ENCODE measurements around the gene CRACR2B.
A peak's percentile ranks its signal among the peaks of the same experiment; 100 is the strongest.

Gene CRACR2B

GRCh38 chr11:797296-798092 is 30.2 kb upstream of the CRACR2B start:
- peaks cover 16% of the 10 kb centered on the region for H3K4me1 Mint-ChIP-seq
- H3K9me3 Mint-ChIP-seq: no peaks in the 10 kb centered on the region
- no peaks in the 10 kb centered on the region for H3K27me3 Mint-ChIP-seq (ENCODE audit: low read depth, poor library complexity)
- DNase-seq: peak; percentile 75
- no peak for TF ChIP-seq CTCF (IDR thresholded peaks at IDR 0.05)
- peak overlapping the region; percentile 86 for H3K4me3 Mint-ChIP-seq
- H3K36me3 Mint-ChIP-seq (ENCODE audit: low read depth): no peaks in the 10 kb centered on the region
- H3K27ac Mint-ChIP-seq: peak overlapping the region; percentile 71

GRCh38 chr11:798093-798713 is 29.5 kb upstream of the CRACR2B start, which contains the start of gene SLC25A22:
Gene SLC25A22 (minus strand): TSS chr11:798281. CDS start chr11:795006, 3,275 bp downstream.
- H3K4me3 Mint-ChIP-seq: peak within 1 kb of the TSS; percentile 86
- no peaks in the 10 kb centered on the region for H3K9me3 Mint-ChIP-seq
- no peaks in the 10 kb centered on the region for H3K27me3 Mint-ChIP-seq (ENCODE audit: low read depth, poor library complexity)
- H3K36me3 Mint-ChIP-seq (ENCODE audit: low read depth): no peaks in the 10 kb centered on the region
- H3K27ac Mint-ChIP-seq: peak within 1 kb of the TSS; percentile 71
- peak; percentile 94 for DNase-seq
- H3K4me1 Mint-ChIP-seq: peaks cover 16% of the 10 kb centered on the region
- TF ChIP-seq CTCF (IDR thresholded peaks at IDR 0.05): peak; percentile 60

- TF ChIP-seq CTCF (IDR thresholded peaks at IDR 0.05): no peak
These were observed 27.9 kb upstream of the CRACR2B start for GRCh38 chr11:799641-800316.

GRCh38 chr11:800473-800872 is 27.2 kb upstream of the CRACR2B start:
- DNase-seq: no peak
- no peaks in the 10 kb centered on the region for H3K9me3 Mint-ChIP-seq

More at GRCh38 chr11:799641-800316, 27.9 kb upstream of the CRACR2B start:
- H3K36me3 Mint-ChIP-seq (ENCODE audit: low read depth): no peaks in the 10 kb centered on the region
- no peak overlapping the region for H3K27ac Mint-ChIP-seq
- no peaks in the 10 kb centered on the region for H3K9me3 Mint-ChIP-seq
- DNase-seq: no peak
- H3K4me3 Mint-ChIP-seq: no peak overlapping the region
- H3K4me1 Mint-ChIP-seq: peaks cover 16% of the 10 kb centered on the region
- no peaks in the 10 kb centered on the region for H3K27me3 Mint-ChIP-seq (ENCODE audit: low read depth, poor library complexity)

GRCh38 chr11:801097-801780 is 26.5 kb upstream of the CRACR2B start:
- no peak overlapping the region for H3K27ac Mint-ChIP-seq
- H3K9me3 Mint-ChIP-seq: no peaks in the 10 kb centered on the region
- DNase-seq: no peak
- TF ChIP-seq CTCF (IDR thresholded peaks at IDR 0.05): no peak
- no peaks in the 10 kb centered on the region for H3K36me3 Mint-ChIP-seq (ENCODE audit: low read depth)
- peaks cover 12% of the 10 kb centered on the region for H3K4me1 Mint-ChIP-seq
- no peak overlapping the region for H3K4me3 Mint-ChIP-seq
- no peaks in the 10 kb centered on the region for H3K27me3 Mint-ChIP-seq (ENCODE audit: low read depth, poor library complexity)

More at GRCh38 chr11:800473-800872, 27.2 kb upstream of the CRACR2B start:
- H3K27ac Mint-ChIP-seq: no peak overlapping the region
- H3K27me3 Mint-ChIP-seq (ENCODE audit: low read depth, poor library complexity): no peaks in the 10 kb centered on the region
- no peak overlapping the region for H3K4me3 Mint-ChIP-seq
- H3K4me1 Mint-ChIP-seq: peaks cover 16% of the 10 kb centered on the region
- TF ChIP-seq CTCF (IDR thresholded peaks at IDR 0.05): no peak
- no peaks in the 10 kb centered on the region for H3K36me3 Mint-ChIP-seq (ENCODE audit: low read depth)
